GM12892 (cell line): Measurements from ENCODE around the gene RTN1.

Experiments
- POLR2A ChIP-seq: IDR thresholded peaks from 2 replicates; pipeline ENCODE4 v1.6.1; 2011; ENCODE audit warnings: low read depth, low read length, control low read depth
- POLR2AphosphoS5 ChIP-seq: IDR thresholded peaks from 2 replicates; pipeline ENCODE4 v1.6.1; 2011; ENCODE audit warnings: low read depth, low read length, control low read depth

DNA sequence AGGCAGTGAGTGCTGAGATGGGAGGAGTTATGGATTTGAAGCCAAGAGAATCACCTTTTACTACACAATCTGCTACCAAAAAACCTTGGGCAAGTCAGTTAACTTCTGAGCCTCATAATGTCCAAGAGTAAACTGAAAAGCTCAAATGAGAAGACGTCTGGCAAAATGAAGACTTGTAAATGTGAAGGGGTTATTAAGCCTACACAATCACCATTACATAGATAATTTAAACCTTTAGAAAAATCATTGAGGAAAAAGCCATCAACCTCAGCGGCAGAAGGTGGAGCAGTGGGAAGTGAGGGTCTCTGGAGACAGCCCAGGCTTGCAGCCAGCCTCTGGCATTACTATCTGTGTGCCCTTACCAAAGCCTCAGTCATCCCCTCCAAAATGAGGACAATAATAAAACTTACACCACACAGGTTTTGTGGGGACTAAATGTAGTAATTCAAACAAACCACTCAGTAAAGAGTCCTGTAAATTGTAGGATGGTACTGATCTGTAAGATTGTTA, 243.5 kb downstream of the RTN1 start:
- no peak for TF ChIP-seq POLR2A
- no peak for TF ChIP-seq POLR2AphosphoS5
